ENCODE measurements around the gene ATF7. TPM values are rescaled to one million over a fixed set of nuclear protein-coding genes. Genes with fewer than 3 reads are reported as not detected.
A peak's percentile ranks its signal among the peaks of the same experiment; 100 is the strongest.

Gene ATF7
- total and polyA plus RNA-seq, 2 of the 13 experiments (the other 11 are each of a cell fraction or from before 2014, with no cell fraction given), result 9.6 to 16.2 TPM

- peak; percentile 62; the same call in 1 of the 2 replicates for TF ChIP-seq ZNF670 (CRISPR knock-in tag; IDR thresholded peaks at IDR 0.05; ENCODE audit: borderline replicate concordance)
- TF ChIP-seq REST (IDR thresholded peaks at IDR 0.05; ENCODE audit: borderline replicate concordance in 1 of 2, low read depth in 1 of 2, low read length in 2 of 2), result peak in 1 of 2 experiments; percentile 49; a peak in 1 of 4 replicates
- no peak for TF ChIP-seq TCF7L2 (IDR thresholded peaks at IDR 0.05; ENCODE audit: low read depth, low read length)
- TF ChIP-seq NPAS2 (CRISPR knock-in tag; IDR thresholded peaks at IDR 0.05; ENCODE audit: borderline replicate concordance), result no peak
- TF ChIP-seq ZBTB44 (CRISPR knock-in tag; IDR thresholded peaks at IDR 0.05), result 0 out of 2 replicates have a peak, but pooled peaks have one; percentile 43
- no peak for TF ChIP-seq PTBP1 (IDR thresholded peaks at IDR 0.05; ENCODE audit: low read depth, low read length, poor library complexity, severe bottlenecking)
- TF ChIP-seq DR1 (CRISPR knock-in tag; IDR thresholded peaks at IDR 0.05), result no peak
- TF ChIP-seq SOX6 (IDR thresholded peaks at IDR 0.05), result no peak
- TF ChIP-seq SOX6 (CRISPR knock-in tag; IDR thresholded peaks at IDR 0.05), result peak; percentile 100
- TF ChIP-seq TEAD3 (CRISPR knock-in tag; optimal IDR thresholded peaks at IDR 0.05; ENCODE audit: borderline replicate concordance), result peak; percentile 82
- TF ChIP-seq HIC2 (CRISPR knock-in tag; IDR thresholded peaks at IDR 0.05; ENCODE audit: low read depth), result peak; percentile 53
- TF ChIP-seq TP53 (CRISPR knock-in tag; conservative IDR thresholded peaks at IDR 0.05), result peak; percentile 68; the same call in 1 of the 2 replicates
- peak in 1 of 2 experiments; percentile 96; a peak in 2 of 4 replicates for TF ChIP-seq ATF4 (CRISPR knock-in tag; IDR thresholded peaks at IDR 0.05)
- no peak for TF ChIP-seq ZBTB4 (CRISPR knock-in tag; IDR thresholded peaks at IDR 0.05; ENCODE audit: borderline replicate concordance)
- TF ChIP-seq BRCA1 (CRISPR knock-in tag; IDR thresholded peaks at IDR 0.05), result no peak
- TF ChIP-seq KDM2A (CRISPR knock-in tag; IDR thresholded peaks at IDR 0.05; ENCODE audit: borderline replicate concordance, low read depth), result peak; percentile 37; the same call in 1 of the 2 replicates
These were observed 87.9 kb downstream of the ATF7 start (continued) for GRCh38 chr12:53538209-53538689.

Data from HepG2 (cell line).